A549 treated with ZK216348 at 1 μM for 4 hours (cell line): ENCODE measurements around the gene NOX3. TPM values are rescaled to one million over a fixed set of nuclear protein-coding genes. Genes with fewer than 3 reads are reported as not detected.

Source experiments
- total RNA-seq: library from RNA; stranded (reverse); fragments of 200-300 nt; extraction: Qiagen RNA extraction; gene quantifications from 5 replicates; pipeline ENCODE4 v1.2.3, GENCODE V29; 2022; ENCODE audit warnings: low read depth

The NOX3 gene
- total RNA-seq = not detected in 5 replicates

GRCh38 chr6:155455766-155456165, at the start of gene NOX3:
NOX3 (minus strand) TSS chr6:155455839; CDS start chr6:155455800, 39 bp downstream.

Other genes with a start within 250 kb of the NOX3 start
- not detected in 5 replicates for gene CLDN20, start 191.8 kb downstream of the NOX3 start, total RNA-seq
- 8.0 to 11.8 TPM (median 9.7 TPM) in 5 replicates for gene TFB1M, start 141.4 kb downstream of the NOX3 start, total RNA-seq